HG02885 (cell line): ENCODE results near the gene MTFP1.
"Not testable (repeated sequence)": the region's sequence is repeated elsewhere in the genome, so short reads cannot be mapped to it uniquely, and the experiment has no call there.

Source experiments
- ATAC-seq: cut with Tn5 transposase; IDR thresholded peaks from one replicate; pipeline ENCODE4 v1.9.1; 2021; ENCODE audit warnings: mild to moderate bottlenecking; ENCODE audit not compliant: unreplicated experiment, poor library complexity

The MTFP1 gene

DNA sequence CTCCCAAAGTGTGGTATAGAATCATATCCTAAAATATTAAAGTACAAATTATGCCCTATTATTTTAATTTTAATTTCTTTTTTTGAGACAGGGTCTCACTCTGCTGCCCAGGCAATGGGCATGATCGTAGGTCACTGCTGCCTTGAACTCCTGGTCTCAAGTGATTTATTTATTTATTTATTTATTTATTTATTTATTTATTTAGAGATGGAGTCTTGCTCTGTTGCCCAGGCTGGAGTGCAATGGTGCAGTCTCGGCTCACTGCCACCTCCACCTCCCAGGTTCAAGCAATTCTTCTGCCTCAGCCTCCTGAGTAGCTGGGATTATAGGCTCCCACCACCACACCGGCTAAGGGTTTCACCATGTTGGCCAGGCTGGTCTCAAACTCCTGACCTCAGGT lies 24.5 kb upstream of the MTFP1 start:
- ATAC-seq, result not testable (repeated sequence)

- ATAC-seq, result no peak
These were observed 23.4 kb upstream of the MTFP1 start for GRCh38 chr22:30402028-30402765.

DNA sequence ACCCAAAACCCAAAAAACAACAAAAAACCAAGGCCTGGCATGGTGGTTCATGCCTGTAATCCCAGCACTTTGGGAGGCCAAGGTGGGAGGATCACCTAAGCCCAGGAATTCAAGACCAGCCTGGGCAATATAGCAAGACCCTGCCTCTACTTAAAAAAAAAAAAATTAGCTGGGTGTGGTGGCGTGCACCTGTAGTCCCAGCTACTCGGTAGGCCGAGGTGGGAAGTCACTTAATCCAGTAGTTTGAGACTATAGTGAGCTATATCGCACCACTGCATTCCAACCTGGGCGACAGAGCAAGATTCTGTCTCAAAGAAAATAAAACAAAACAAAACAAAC lies 22.8 kb upstream of the MTFP1 start:
- ATAC-seq, result not testable (repeated sequence)

- no peak for ATAC-seq
These were observed 21.3 kb upstream of the MTFP1 start for GRCh38 chr22:30404307-30404706.

DNA sequence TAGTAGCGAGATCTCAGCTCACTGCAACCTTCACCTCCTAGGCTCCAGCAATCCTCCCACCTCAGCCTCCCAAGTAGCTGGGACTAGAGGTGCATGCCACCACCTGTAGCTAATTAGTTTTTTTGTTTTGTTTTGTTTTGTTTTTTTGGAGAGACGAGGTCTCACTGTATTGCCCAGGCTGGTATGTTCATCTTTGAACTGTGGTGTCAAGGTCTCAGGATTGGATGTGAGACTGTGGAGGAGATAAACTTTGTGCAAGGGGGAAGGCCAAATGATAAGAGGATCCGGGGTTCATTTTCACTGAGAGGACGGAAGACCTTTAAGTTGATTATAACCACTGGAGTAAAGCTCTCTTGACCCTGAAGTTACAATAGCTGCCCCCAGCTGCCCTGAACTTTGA lies 19.8 kb upstream of the MTFP1 start:
- no peak for ATAC-seq

DNA sequence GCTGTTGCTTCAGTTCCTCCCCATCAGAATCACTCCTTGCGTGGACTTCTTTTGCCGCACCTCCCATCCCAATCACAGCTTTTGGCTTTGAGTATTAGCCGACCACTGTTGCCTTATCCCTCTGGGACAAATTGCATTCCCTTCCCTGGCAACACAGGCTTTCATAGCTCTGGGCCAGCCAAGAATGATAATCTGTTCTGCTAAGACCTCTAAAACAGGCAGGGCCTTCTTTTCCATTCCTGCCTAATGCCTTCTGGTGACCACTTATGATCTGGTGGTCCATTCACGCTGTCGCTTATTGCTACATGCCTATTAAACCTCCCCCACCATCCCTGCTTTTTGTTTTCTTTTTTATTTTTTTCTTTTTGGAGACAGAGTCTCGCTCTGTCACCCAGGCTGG lies 19.2 kb upstream of the MTFP1 start:
- ATAC-seq, result no peak

- no peak for ATAC-seq
These were observed 17.0 kb upstream of the MTFP1 start for GRCh38 chr22:30408388-30409102.

GRCh38 chr22:30411780-30412179 lies 13.8 kb upstream of the MTFP1 start:
- no peak for ATAC-seq

GRCh38 chr22:30413001-30413400 lies 12.6 kb upstream of the MTFP1 start:
- no peak for ATAC-seq

DNA sequence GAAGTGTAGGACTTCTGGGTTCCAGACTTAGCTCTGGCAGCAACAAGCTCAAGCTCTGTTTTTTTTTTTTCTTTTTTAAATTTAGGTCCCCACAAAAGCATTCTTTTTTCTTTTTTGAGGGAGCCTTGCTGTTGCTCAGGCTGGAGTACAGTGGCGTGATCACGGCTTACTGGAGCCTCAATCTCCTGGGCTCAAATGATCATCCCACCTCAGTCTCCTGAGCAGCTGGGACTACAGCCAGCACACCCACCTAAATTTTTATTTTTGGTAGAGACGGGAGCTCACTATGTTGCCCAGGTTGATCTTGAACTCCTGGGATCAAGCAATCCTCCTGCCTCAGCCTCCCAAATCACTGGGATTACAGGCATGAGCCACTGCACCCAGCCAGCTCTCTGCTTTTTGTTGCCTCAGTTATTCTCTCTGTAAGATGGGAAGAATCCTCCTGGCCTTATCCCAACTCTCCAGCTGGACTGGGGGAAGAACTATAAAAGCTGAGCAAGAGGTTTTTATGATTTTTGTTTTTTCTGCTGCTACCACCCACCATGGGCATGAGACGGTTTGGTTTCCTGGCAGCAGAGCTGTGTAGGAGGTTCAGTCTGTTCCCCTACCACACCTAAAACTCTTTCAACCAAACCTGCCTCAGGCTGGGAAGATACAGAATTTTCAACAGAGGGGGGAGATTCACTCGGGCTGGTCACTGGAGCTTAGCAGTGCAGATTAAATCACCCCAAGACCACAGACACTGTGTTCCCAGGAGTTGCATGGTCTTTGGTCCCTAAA lies 11.6 kb upstream of the MTFP1 start:
- no peak for ATAC-seq

DNA sequence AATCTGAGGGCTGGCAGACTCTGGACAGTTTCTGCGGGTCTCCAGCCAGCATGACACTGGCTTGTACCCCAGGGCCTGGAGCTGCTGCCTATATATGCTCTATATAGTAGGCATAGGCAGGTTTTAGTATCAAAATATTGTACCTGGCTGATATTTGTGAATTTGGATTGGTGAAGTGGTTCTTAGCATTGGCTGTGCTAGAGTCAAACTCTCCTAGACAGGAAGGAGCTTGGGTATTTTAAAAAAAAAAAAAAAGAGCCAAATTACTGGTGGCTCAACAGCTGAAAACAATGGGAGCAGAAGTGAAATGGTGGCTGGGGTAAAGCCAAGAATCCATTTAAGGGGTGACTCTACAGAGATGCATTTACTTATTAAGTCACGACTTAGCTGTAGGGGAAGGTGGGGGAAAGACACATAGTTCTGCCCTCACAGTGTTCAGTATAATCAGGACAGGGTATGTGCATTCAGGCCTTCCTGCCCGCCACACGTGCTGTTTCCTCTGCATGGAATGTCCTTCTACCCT lies 11.0 kb upstream of the MTFP1 start:
- no peak for ATAC-seq

- ATAC-seq, result no peak
These were observed 9.2 kb upstream of the MTFP1 start for GRCh38 chr22:30416403-30416802.

GRCh38 chr22:30416837-30417236 lies 8.7 kb upstream of the MTFP1 start:
- no peak for ATAC-seq

DNA sequence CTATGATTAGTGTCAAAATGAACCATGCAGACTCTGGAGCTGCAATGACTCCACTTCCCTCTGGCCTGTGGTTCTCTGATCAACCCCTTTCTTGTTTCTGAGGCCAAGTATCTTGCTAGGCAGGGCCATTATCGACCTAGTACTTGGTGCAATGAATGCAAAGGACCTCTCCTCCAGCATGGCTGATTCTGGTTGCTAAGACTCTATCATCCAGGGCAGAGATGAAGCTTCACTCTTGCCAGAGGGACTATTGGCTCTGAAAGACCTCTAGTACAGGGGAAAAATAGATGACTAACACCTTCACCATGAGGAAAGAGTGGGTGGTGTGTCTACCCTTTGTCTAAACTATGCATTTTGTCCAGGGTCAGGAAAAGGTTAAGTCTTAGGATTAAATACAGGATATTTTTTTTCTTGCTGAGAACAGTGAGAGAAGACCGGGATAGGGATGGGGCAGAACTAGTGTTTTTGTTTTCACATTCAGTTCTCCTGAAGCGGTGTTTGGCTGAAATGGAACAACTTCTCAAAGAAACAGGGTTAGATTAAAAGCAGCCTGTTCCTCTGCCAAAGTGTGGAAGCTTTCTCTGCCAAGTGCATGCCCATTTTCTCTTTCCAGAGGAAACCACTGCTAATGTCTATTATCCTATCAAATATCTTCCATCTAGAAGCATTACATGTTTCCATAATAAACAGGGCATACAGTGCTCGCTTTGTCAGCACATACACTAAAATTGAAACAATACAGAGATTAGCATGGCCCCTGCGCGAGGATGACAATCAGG lies 5.0 kb upstream of the MTFP1 start:
- ATAC-seq, result no peak

GRCh38 chr22:30421695-30422480 lies 3.7 kb upstream of the MTFP1 start:
- ATAC-seq, result no peak

GRCh38 chr22:30422481-30423300 lies 2.9 kb upstream of the MTFP1 start:
- ATAC-seq, result no peak

GRCh38 chr22:30423301-30423958 lies 2.1 kb upstream of the MTFP1 start:
- peak; percentile 26 for ATAC-seq

- peak; percentile 88 for ATAC-seq
These were observed 1.5 kb upstream of the MTFP1 start for GRCh38 chr22:30423959-30424533.
